ENCODE data around the gene DTWD2.

Gene DTWD2

GRCh38 chr5:119033135-119033534 lies 44.8 kb upstream of the DTWD2 start:
- no peak overlapping the region for H2BK120ac ChIP-seq (ENCODE audit: low read depth, low read length)
- H2AFZ ChIP-seq (ENCODE audit: low read length), result no peak overlapping the region
- no peak overlapping the region for H3K4me2 ChIP-seq (ENCODE audit: insufficient read depth, low read length, poor library complexity, severe bottlenecking)
- H4K91ac ChIP-seq (ENCODE audit: low read depth, low read length, poor library complexity), result no peak overlapping the region
- no peak overlapping the region for H3K14ac ChIP-seq (ENCODE audit: low read length)
- H3K27me3 ChIP-seq (ENCODE audit: control insufficient read depth in 3 of 3, insufficient read depth in 3 of 3, low read depth in 1 of 3, low read length in 3 of 3), result no peaks in the 10 kb centered on the region
- DNase-seq (ENCODE audit: low spot score), result no peak
- no peak overlapping the region for H2AK5ac ChIP-seq (ENCODE audit: low read depth, low read length)
- H3K4ac ChIP-seq (ENCODE audit: low read length), result no peak overlapping the region
- no peaks in the 10 kb centered on the region for H3K4me1 ChIP-seq (ENCODE audit: control insufficient read depth in 2 of 2, insufficient read depth in 1 of 2, low read depth in 1 of 2, low read length in 2 of 2)
- no CpG with 5 or more reads among the region's 3 CpGs for WGBS, 2 donors (ENCODE audit: extremely low coverage in 2 of 2, insufficient read length in 2 of 2, insufficient replicate concordance in 1 of 2)
- H3K9me3 ChIP-seq (replicated peaks in 1 of 2; ENCODE audit: control insufficient read depth in 2 of 2, insufficient read depth in 1 of 2, low read depth in 1 of 2, low read length in 2 of 2), result no peaks in the 10 kb centered on the region
- H3K27ac ChIP-seq (replicated peaks; ENCODE audit: low read length), result no peak overlapping the region
- no peaks in the 10 kb centered on the region for H3K79me1 ChIP-seq (ENCODE audit: low read depth, low read length)
- H3K4me3 ChIP-seq (ENCODE audit: low read length in 2 of 2), result no peak overlapping the region
- no peaks in the 10 kb centered on the region for H3K36me3 ChIP-seq (replicated peaks in 1 of 2; ENCODE audit: control insufficient read depth in 2 of 2, insufficient read depth in 2 of 2, low read length in 2 of 2)
- H2BK5ac ChIP-seq (ENCODE audit: low read length), result no peak overlapping the region
- no peak overlapping the region for H4K8ac ChIP-seq (ENCODE audit: low read depth, low read length)
- no peak overlapping the region for H3K18ac ChIP-seq (ENCODE audit: low read length)
- no peak overlapping the region for H2BK12ac ChIP-seq (ENCODE audit: low read length)
- no peak overlapping the region for H2BK15ac ChIP-seq (ENCODE audit: low read length)
- H3K23ac ChIP-seq (ENCODE audit: low read depth, low read length, poor library complexity), result no peak overlapping the region
- no peak overlapping the region for H3K9ac ChIP-seq (ENCODE audit: low read depth, low read length, poor library complexity)

- H3K79me1 ChIP-seq (ENCODE audit: low read depth, low read length), result no peaks in the 10 kb centered on the region
- H3K27me3 ChIP-seq (ENCODE audit: control insufficient read depth in 3 of 3, insufficient read depth in 3 of 3, low read depth in 1 of 3, low read length in 3 of 3), result no peaks in the 10 kb centered on the region
- no peaks in the 10 kb centered on the region for H3K9me3 ChIP-seq (replicated peaks in 1 of 2; ENCODE audit: control insufficient read depth in 2 of 2, insufficient read depth in 1 of 2, low read depth in 1 of 2, low read length in 2 of 2)
- no peak overlapping the region for H3K27ac ChIP-seq (replicated peaks; ENCODE audit: low read length)
- H3K4me1 ChIP-seq (ENCODE audit: control insufficient read depth in 2 of 2, insufficient read depth in 1 of 2, low read depth in 1 of 2, low read length in 2 of 2), result no peaks in the 10 kb centered on the region
- H3K36me3 ChIP-seq (replicated peaks in 1 of 2; ENCODE audit: control insufficient read depth in 2 of 2, insufficient read depth in 2 of 2, low read length in 2 of 2), result no peaks in the 10 kb centered on the region
- H3K4ac ChIP-seq (ENCODE audit: low read length), result no peak overlapping the region
- no peak overlapping the region for H3K4me3 ChIP-seq (ENCODE audit: low read length in 2 of 2)
- no peak overlapping the region for H2BK5ac ChIP-seq (ENCODE audit: low read length)
- H4K91ac ChIP-seq (ENCODE audit: low read depth, low read length, poor library complexity), result no peak overlapping the region
- no peak overlapping the region for H2BK12ac ChIP-seq (ENCODE audit: low read length)
- no peak overlapping the region for H2AFZ ChIP-seq (ENCODE audit: low read length)
- no peak overlapping the region for H3K4me2 ChIP-seq (ENCODE audit: insufficient read depth, low read length, poor library complexity, severe bottlenecking)
- DNase-seq (ENCODE audit: low spot score), result no peak
- H2AK5ac ChIP-seq (ENCODE audit: low read depth, low read length), result no peak overlapping the region
- H2BK15ac ChIP-seq (ENCODE audit: low read length), result no peak overlapping the region
- H2BK120ac ChIP-seq (ENCODE audit: low read depth, low read length), result no peak overlapping the region
- H4K8ac ChIP-seq (ENCODE audit: low read depth, low read length), result no peak overlapping the region
- no peak overlapping the region for H3K18ac ChIP-seq (ENCODE audit: low read length)
- no CpG with 5 or more reads among the region's 3 CpGs for WGBS, 2 donors (ENCODE audit: extremely low coverage in 2 of 2, insufficient read length in 2 of 2, insufficient replicate concordance in 1 of 2)
- H3K14ac ChIP-seq (ENCODE audit: low read length), result no peak overlapping the region
- H3K9ac ChIP-seq (ENCODE audit: low read depth, low read length, poor library complexity), result no peak overlapping the region
- H3K23ac ChIP-seq (ENCODE audit: low read depth, low read length, poor library complexity), result no peak overlapping the region
These were observed 44.3 kb upstream of the DTWD2 start for GRCh38 chr5:119032656-119033055.

DNA sequence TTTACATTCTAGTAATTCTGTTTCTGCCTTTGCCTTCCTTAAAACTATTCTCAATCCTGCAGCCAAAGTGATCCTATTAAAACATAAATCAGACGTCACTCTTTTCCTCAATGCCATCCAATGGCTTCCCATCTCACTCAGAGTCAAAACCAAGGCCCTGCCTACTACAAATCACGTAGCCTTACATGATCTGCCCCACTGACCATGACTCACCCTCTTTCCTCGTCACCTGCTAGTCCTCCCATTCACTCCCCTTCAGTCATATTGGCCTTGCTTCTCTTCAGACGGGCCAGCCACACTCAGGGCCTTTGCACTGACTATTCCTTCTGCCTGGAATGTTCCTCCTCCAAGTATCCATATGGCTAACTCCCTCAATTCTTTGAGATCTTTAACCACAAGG lies 43.6 kb upstream of the DTWD2 start:
- Histone ChIP-seq H2BK15ac (ENCODE audit: low read length) (no peak overlapping the region), H2BK120ac (ENCODE audit: low read depth, low read length) (no peak overlapping the region), H3K36me3 (replicated peaks in 1 of 2; ENCODE audit: control insufficient read depth in 2 of 2, insufficient read depth in 2 of 2, low read length in 2 of 2) (no peaks in the 10 kb centered on the region), H2BK5ac (ENCODE audit: low read length) (no peak overlapping the region), H3K9ac (ENCODE audit: low read depth, low read length, poor library complexity) (no peak overlapping the region), H3K27me3 (ENCODE audit: control insufficient read depth in 3 of 3, insufficient read depth in 3 of 3, low read depth in 1 of 3, low read length in 3 of 3) (no peaks in the 10 kb centered on the region), H3K4me2 (ENCODE audit: insufficient read depth, low read length, poor library complexity, severe bottlenecking) (no peak overlapping the region), H3K79me1 (ENCODE audit: low read depth, low read length) (no peaks in the 10 kb centered on the region), H4K91ac (ENCODE audit: low read depth, low read length, poor library complexity) (no peak overlapping the region), H3K9me3 (replicated peaks in 1 of 2; ENCODE audit: control insufficient read depth in 2 of 2, insufficient read depth in 1 of 2, low read depth in 1 of 2, low read length in 2 of 2) (no peaks in the 10 kb centered on the region), H4K8ac (ENCODE audit: low read depth, low read length) (no peak overlapping the region), H2AK5ac (ENCODE audit: low read depth, low read length) (no peak overlapping the region), H2BK12ac (ENCODE audit: low read length) (no peak overlapping the region), H3K14ac (ENCODE audit: low read length) (no peak overlapping the region), H3K4ac (ENCODE audit: low read length) (no peak overlapping the region), H3K23ac (ENCODE audit: low read depth, low read length, poor library complexity) (no peak overlapping the region), H3K27ac (replicated peaks; ENCODE audit: low read length) (no peak overlapping the region), H3K4me3 (ENCODE audit: low read length in 2 of 2) (no peak overlapping the region), H3K4me1 (ENCODE audit: control insufficient read depth in 2 of 2, insufficient read depth in 1 of 2, low read depth in 1 of 2, low read length in 2 of 2) (no peaks in the 10 kb centered on the region), H2AFZ (ENCODE audit: low read length) (no peak overlapping the region), H3K18ac (ENCODE audit: low read length) (no peak overlapping the region)
- DNase-seq (ENCODE audit: low spot score), result no peak
- WGBS, 2 donors (ENCODE audit: extremely low coverage in 2 of 2, insufficient read length in 2 of 2, insufficient replicate concordance in 1 of 2), result no CpG with 5 or more reads among the region's 4 CpGs

GRCh38 chr5:119031011-119031886 lies 42.9 kb upstream of the DTWD2 start:
- Histone ChIP-seq H2BK5ac (ENCODE audit: low read length) (no peak overlapping the region), H3K9ac (ENCODE audit: low read depth, low read length, poor library complexity) (no peak overlapping the region), H3K4me1 (ENCODE audit: control insufficient read depth in 2 of 2, insufficient read depth in 1 of 2, low read depth in 1 of 2, low read length in 2 of 2) (no peaks in the 10 kb centered on the region), H3K4me2 (ENCODE audit: insufficient read depth, low read length, poor library complexity, severe bottlenecking) (no peak overlapping the region), H3K23ac (ENCODE audit: low read depth, low read length, poor library complexity) (no peak overlapping the region), H2BK15ac (ENCODE audit: low read length) (no peak overlapping the region), H4K8ac (ENCODE audit: low read depth, low read length) (no peak overlapping the region), H3K4ac (ENCODE audit: low read length) (no peak overlapping the region), H4K91ac (ENCODE audit: low read depth, low read length, poor library complexity) (no peak overlapping the region), H3K27me3 (ENCODE audit: control insufficient read depth in 3 of 3, insufficient read depth in 3 of 3, low read depth in 1 of 3, low read length in 3 of 3) (no peaks in the 10 kb centered on the region), H3K4me3 (ENCODE audit: low read length in 2 of 2) (no peak overlapping the region), H3K9me3 (replicated peaks in 1 of 2; ENCODE audit: control insufficient read depth in 2 of 2, insufficient read depth in 1 of 2, low read depth in 1 of 2, low read length in 2 of 2) (no peaks in the 10 kb centered on the region), H3K36me3 (replicated peaks in 1 of 2; ENCODE audit: control insufficient read depth in 2 of 2, insufficient read depth in 2 of 2, low read length in 2 of 2) (no peaks in the 10 kb centered on the region), H3K14ac (ENCODE audit: low read length) (no peak overlapping the region), H2AK5ac (ENCODE audit: low read depth, low read length) (no peak overlapping the region), H2AFZ (ENCODE audit: low read length) (no peak overlapping the region), H2BK12ac (ENCODE audit: low read length) (no peak overlapping the region), H2BK120ac (ENCODE audit: low read depth, low read length) (no peak overlapping the region), H3K79me1 (ENCODE audit: low read depth, low read length) (no peaks in the 10 kb centered on the region), H3K27ac (replicated peaks; ENCODE audit: low read length) (no peak overlapping the region), H3K18ac (ENCODE audit: low read length) (no peak overlapping the region)
- WGBS, 2 donors (ENCODE audit: extremely low coverage in 2 of 2, insufficient read length in 2 of 2, insufficient replicate concordance in 1 of 2), result no CpG with 5 or more reads among the region's 5 CpGs
- DNase-seq (ENCODE audit: low spot score), result no peak

Measured in neuronal stem cell (in vitro differentiated cells).